ENCODE data around the gene ADGRL3.
"Not testable (repeated sequence)": the region's sequence is repeated elsewhere in the genome, so short reads cannot be mapped to it uniquely, and the experiment has no call there.

Gene ADGRL3

DNA sequence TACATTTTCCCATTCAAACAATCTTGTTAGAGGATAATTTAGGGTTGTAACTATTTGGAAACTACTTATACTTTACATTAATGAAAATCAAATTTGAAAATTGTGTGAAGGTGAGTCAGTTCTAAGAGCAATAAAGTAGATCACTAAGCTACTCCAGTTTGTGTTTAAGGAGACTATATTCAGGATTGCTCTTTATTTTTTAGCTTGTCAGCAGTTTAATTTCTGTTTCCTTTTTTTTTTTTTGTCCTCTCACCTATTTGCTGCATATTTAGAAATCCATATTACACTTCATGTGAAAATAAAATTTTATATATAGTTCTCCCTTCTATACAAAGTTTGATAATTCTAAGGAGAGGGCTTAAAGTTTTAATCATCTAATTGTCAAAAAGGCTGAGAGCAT is 691.8 kb downstream of the ADGRL3 start:
- DNase-seq (ENCODE audit: low read depth, low spot score) = no peak

DNA sequence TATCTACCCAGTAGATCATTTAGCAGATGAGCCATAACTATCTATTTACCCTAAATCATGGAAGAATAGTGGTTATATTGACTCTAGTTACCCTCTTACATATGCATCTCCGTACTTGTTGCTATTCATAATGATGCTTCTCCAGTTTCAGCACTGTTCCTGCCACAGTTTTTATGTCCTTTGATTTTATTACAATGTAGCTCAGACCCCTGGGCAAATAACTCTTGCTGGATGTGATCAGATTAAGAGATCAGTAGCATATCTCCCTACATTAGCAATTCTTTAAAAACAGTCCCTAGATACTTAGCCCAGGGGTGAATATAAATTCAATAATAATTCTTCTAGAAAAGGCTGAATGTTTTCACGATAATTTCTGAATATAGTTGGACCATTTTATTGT is 696.5 kb downstream of the ADGRL3 start:
- no peak for DNase-seq (ENCODE audit: low read depth, low spot score)

DNA sequence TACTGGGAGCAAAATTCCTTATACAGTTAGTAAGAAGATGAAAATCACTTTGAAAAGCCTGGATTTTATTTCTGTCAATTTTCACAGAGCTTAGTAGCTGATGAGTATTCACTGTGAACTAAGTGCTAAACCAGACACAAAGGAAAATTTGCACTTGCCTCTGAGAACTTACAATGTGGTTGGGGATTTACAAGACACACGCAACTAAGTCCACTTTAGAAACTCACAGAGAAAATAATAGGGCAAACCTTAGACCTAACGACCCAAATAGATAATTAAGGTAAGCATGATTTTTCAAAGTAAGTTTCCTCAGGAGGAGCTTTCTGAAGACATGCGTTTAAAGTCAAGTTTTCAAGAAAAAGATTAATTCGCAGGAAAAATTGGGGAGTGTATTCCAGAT is 708.9 kb downstream of the ADGRL3 start:
- no peak for DNase-seq (ENCODE audit: low read depth, low spot score)

DNA sequence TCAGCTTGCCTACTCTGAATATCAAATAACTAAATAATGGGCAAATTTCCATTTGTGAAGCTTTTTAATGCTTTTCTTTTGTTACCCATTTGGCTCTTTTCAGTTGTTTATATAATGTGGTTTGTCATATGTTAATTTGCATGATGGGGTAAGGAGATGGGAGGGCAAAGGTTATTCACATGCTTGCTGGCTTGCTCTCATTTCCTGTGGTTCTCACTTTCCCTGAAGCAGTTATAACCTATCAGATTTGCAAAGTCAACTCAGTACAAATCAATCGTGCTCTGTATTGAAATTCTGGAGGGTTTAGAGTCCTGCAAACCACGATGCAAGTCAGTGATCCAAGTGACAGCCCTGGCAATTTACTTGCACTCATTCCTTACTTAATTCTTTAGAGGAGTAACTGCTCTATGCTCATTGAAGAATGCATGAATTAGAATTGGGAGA is 711.2 kb downstream of the ADGRL3 start:
- no peak for DNase-seq (ENCODE audit: low read depth, low spot score)

DNA sequence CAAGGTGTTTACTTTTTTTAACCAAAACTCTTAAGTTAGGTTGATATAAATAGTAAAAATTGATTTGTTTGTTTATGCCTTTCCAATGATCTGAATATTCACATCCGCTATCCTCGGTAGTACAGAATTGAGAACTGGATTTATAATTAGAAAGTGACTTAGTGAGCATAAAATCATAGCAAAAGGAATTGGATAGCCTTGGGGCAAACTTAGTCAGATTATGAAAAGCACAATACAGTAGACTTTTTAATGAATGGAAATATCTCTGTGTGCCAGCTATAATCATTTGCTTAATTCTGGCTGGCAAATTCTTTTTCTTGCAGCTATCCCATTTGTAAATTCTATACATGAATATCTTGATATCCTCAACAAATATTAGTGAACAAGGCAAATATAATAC is 713.5 kb downstream of the ADGRL3 start:
- DNase-seq (ENCODE audit: low read depth, low spot score) = no peak

DNA sequence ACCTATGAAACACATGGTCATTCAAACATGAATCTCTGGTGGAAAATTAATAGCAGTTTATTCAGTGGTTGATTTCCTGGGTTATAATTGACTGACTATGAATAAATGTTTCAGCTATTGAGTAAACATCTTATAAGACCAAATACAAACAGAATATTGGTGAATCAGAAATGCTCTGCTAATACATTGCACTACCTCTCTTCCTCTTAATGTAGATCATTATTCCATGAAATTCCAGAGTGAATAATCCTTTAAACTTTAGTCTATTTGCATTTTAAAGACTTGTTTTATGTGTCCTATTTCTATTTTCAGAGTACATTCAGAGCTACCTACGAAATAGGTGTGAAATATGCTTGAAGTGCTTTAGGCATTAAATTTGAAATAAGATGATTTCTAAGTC is 715.4 kb downstream of the ADGRL3 start:
- DNase-seq (ENCODE audit: low read depth, low spot score) = no peak

DNA sequence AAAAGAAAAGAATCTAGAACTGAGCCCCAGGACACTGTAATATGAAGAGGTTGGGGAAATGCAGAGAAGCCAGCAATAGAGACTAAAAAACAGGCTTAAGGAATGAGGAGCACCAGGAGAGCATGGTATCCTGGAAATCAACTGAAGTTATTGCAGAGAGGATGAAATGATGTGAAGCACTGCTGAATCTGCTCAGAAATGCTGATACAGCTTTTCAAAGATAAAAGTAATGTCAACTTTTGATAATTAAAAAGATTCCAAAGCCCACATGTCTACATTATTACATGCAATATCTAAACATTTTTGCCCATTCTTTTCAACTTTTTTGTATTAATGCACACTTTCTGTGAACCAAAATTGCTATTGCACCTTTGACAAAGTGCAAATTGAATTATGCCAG is 718.4 kb downstream of the ADGRL3 start:
- DNase-seq (ENCODE audit: low read depth, low spot score) = no peak

DNA sequence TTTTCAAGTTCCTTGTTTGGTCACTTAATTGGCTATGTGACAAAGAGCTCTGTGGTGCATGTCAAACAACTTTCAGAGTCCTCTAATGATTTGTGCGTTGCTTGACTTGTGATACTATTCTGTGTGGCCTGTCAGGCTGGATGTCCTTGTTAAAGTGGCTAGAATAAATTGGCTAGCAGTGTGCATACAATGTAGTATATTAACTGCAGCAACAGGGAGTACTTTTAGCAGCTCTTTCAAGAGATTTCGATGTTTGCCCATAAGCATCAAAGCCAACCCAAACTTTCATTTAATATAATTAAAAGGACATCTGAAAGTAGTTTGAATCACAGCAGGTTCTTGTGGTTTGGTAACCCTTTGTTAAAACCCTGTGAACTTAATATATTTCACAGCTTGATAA is 718.9 kb downstream of the ADGRL3 start:
- DNase-seq (ENCODE audit: low read depth, low spot score) = no peak

DNA sequence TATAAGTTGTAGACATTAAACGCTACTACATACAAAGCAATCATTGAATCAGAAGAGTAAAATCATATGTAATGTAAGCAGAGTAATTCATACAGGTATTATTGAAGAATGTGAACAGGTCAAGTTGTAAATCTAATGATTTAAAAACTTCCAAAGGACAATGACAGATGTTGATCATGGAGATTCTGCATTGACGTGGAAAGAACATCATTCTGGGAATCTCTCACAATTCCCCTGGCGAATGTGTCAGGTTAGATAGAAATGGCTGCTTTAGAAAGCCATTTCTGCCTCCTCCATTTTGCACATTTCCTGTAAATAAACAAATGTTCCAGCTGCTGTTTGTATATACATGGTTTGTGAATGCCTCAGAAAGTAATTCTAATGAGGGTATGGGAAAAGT is 719.4 kb downstream of the ADGRL3 start:
- DNase-seq (ENCODE audit: low read depth, low spot score) = no peak

DNA sequence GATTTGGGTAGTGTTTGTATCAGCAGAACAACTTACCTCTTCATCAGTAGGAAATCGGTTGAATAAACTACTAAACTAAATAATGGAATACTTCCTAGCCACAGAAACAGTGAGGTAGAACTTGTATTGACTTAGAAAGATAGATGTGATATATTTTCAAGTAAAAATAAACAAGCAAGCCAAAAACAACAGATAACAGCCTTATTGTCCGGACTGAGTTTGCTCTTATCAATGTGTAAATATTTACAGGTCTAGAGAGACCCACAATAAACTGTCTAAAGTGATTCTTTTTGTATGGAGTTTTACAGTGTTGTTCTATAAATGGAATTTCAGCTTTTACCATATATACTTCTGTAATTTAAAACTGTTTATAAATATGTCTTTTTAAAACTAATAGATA is 721.8 kb downstream of the ADGRL3 start:
- DNase-seq (ENCODE audit: low read depth, low spot score) = no peak

DNA sequence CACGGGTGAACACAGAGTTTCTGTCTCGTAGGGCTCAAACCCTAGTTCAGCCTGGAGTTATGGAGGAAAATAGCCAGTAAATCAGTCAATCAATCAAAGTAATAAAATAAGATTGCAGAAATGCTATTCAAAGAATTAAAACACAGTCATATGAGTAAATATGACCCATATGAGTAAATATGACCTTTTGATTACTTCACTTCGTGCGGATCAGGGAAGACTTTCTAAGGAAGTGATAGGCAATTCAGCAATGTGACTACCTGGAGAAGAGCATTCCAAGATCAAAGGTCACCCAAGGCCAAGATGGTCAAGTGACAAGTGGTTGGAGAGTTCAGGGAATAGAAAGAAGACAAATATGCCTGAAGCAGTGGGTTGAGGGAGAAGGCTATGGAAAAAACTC is 722.6 kb downstream of the ADGRL3 start:
- no peak for DNase-seq (ENCODE audit: low read depth, low spot score)

DNA sequence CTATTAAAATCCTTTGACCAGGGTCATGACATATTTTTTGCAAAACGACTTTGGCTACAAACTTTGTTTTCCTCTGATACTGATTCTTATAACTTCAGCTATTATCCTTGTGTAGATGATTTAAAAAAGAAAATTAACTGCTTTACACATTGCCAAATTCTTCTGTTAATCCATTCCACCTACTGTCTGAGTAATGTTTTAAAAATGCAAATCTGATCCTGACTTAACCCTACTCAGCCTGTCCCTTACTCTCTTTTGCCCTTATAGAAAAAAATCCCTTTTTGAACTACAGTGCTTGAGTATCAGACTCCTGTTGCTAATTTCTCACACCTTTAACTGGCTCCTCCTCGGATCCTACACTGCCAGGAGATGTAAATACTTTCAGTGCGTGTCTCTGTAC is 723.1 kb downstream of the ADGRL3 start:
- DNase-seq (ENCODE audit: low read depth, low spot score) = no peak

DNA sequence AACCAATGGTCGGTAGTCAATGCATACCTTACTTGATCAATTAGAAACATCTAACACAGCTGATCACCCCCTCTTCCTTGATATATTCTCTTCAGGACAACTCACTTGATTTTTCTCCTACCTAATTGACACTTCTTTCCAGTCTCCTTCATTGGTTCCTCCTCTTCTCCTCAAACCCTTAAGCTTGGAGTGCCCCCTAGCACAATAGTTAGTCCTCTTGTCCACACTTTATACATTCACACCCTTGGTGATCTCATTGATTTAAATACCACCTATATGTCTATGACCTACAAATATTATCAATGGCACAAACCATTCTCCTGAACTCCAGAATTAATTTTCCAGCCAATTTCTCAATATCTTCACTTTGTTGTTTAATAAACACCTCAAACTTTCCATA is 724.0 kb downstream of the ADGRL3 start:
- DNase-seq (ENCODE audit: low read depth, low spot score) = no peak

DNA sequence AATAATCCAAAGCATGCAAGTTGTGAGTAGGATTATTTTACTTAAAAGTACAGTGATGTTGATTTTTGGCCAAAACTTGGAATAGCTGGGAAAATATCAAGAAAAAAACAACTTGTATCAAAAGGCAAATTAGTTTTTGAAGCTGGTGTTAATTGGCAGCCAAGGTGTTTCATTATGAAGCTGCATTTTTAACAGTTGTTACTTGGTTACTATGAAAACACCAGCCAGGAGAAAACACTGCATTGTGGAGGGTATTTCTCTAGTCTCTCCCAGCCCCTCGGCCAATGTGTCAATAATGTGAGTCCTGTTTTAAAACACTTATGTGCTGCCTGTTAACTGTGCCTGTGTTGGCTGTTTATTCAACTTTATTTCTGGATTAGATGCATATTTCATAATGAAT is 733.4 kb downstream of the ADGRL3 start:
- DNase-seq (ENCODE audit: low read depth, low spot score) = no peak

DNA sequence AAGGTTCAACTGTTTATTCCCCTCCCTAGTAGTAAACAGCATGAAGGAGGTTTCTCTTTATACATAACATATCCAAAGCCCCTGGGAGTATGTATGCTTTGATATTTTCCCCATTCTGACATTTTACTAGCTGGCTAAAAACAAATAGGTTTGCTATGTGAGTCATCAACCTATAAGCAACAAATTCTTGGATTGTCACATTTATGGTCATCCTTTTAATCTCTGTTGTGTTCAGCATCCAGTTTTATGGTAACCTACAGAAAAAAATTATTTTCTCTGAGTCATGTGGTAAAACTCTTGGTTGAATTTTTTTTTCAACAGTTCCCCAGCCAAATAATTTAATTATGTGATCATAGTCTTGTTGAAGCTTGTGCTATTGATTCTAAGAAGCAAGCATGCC is 734.1 kb downstream of the ADGRL3 start:
- DNase-seq (ENCODE audit: low read depth, low spot score) = no peak

DNA sequence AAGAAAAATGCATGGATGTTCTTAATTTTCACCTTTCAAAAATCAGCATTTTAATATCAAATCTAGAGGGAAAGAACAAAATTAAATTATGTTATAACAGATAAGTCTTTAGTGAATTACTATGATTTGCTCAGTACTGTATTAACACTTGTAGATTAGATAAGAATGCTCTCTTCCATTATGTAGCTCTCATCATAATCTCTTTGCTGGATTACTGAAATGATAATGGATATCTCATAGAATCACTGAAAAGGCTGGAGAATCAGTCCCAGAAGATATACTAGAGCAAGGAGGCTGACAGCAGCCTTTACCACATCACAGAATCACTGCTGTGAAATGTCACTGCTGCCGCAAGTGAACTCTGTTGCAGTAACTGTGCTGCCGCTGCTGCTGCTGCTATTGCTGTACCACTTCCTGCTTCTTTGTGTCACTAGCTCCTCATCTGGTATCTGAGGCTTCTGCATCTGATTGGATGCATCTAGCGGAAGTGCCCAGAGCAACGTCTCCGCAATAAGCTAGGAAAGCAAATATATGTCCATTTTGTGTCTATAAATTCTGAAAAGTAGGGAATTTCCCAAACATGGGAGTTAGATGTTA is 738.2 kb downstream of the ADGRL3 start:
- no peak for DNase-seq (ENCODE audit: low read depth, low spot score)

DNA sequence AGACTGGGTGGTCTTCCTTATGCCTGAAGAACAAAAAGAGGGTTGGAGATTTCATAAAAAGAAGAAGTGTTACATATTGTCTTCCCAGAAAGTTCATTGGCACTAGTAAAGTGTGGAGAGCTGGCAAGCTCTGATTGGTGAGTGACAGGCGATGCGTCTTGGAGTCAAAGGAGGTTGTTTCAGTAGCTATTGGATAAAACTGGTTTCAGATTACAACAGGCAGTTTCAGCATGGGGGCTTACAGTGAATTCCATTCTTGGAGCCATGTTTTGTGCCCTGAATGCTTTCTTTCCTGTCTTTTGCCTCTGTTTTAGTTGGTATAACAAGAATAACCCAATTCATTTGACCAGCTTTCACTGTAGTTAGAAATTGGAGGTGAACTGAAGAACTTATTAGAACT is 750.5 kb downstream of the ADGRL3 start:
- no peak for DNase-seq (ENCODE audit: low read depth, low spot score)

DNA sequence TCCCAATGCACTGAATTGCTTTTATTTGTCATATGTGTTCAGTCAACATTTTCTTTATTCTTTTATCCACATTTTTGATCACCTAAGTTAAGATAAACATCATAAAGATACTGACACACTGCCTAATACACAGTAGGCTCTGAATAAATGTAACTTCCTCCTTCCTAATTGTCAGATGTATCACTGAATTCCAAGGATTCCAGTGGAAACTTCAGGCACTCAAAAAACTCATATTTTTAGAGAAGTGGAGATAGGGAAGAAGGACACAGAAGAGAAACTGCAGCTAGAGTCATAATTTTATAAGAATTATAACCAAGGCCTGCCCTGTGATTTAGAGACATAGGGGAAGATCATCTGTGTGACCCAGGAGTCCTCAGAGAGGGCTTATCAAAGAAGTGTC is 753.3 kb downstream of the ADGRL3 start:
- no peak for DNase-seq (ENCODE audit: low read depth, low spot score)

DNA sequence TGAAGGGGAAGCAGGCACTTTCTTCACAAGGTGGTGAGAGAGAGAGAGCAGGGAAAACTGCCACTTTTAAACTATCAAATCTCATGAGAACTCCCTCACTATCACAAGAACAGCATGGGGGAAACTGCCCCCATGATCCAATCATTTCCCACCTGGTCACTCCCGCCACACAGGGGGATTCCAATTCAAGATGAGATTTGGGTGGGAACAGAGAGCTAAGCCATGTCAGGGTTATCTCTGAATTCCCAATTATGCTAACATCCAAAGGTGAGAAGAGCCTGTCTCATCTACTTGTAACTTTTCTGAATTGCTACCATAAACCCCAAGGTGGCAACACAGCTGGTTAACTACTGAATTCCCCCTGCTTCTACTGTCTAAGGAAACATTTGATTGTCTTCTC is 758.5 kb downstream of the ADGRL3 start:
- no peak for DNase-seq (ENCODE audit: low read depth, low spot score)

DNA sequence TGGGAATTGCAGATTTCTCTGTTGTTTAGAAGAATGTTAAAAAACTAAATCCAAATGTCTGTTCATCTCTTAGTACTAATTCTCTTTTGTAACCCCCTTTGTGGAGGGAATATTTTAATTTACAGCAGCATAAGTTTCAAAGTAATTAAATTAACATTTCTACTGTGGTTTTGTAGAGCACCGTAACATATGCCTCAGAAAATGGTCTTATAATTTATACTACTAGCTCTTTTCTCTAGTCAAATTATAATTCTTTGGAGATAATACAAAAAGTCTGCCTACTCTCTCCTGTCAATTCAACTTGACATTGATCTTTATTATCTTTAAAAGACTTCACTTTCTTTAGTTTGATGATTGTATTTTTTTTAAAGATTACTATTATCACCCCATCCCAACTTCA is 759.0 kb downstream of the ADGRL3 start:
- DNase-seq (ENCODE audit: low read depth, low spot score) = no peak

DNA sequence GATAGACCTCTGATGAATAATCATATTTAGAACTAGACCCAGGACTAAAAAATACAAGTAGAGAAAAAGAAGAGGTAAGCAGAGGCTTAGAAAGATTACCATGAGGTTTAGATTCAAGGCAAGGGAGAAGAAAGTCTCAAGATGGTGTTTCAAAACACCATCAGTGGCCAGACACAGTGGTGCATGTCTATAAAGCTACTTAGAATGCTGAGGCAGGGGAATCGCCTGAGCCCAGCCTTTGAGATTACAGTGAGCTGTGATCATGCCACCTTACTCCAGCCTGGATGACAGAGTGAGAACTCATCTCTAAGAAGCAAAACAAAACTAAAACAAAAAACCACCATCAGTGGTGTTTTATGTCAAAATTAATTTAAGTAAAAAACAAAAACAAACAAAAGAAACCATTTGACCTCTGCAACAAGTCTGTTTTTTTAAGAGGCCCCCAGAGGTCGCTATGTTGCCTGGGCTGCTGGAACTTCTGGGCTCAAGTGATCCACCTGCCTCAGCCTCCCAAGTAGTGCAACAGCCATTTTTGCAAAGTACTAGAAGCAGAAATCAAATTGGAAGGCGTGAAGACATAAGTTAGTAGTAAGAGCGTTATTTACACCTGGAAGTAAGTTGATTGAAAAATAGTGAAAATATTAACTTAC is 784.3 kb downstream of the ADGRL3 start:
- no peak for DNase-seq (ENCODE audit: low read depth, low spot score)

DNA sequence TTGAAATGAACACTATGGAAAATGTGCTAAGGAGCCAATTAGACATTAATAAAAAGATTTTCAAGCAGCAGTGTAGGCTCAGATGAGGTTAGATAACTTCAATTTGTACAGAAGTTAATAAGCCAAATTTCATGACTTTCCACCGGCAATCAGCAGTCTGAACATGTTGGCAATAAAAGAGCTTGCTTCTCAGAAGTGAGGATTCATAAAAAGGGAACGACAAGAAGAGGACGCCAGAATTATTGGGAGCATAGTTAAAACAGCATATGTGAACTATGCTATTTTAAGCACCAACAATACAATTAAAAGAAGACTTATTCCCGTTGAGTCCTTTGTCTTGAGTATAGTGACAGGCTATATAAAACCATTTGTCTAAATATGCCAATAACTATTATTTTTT is 785.3 kb downstream of the ADGRL3 start:
- no peak for DNase-seq (ENCODE audit: low read depth, low spot score)

DNA sequence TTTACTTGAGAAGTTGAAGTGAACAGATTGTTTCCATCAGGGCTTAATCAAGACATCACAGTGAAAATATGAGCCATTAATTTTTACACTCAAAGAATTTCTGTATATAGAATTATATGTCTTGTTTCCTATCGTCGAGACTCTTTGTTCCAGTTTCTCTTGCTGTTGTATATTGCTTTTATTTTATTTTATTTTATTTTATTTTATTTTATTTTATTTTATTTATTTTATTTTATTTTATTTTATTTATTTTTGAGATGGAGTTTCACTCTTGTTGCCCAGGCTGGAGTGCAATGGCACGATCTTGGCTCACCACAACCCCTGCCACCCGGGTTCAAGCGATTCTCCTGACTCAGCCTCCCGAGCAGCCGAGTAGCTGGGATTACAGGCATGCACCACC is 786.8 kb downstream of the ADGRL3 start:
- DNase-seq (ENCODE audit: low read depth, low spot score) = not testable (repeated sequence)

DNA sequence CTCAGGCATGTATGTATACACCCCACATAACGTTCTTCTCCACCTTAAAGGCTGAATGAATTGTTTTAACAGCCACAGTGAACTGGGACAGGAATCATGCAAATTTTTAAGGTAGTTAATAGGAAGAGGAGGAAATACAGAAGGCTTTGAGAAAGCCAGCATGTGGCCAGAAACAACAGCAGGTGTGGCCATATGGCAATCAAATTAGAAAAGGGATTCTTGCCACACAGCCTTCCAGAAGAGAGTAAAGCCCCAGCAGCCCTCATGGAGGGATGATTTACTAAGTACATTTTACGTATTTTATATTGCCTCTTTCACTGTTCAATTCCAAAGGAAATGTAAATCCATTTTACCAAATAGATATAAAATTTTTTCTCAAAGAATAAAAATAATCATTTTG is 792.2 kb downstream of the ADGRL3 start:
- no peak for DNase-seq (ENCODE audit: low read depth, low spot score)

Measured in smooth muscle cell of the brain vasculature (primary cell).